Measurements from ENCODE around the gene BSN.

The BSN gene

GRCh38 chr3:49610666-49611280 lies 56.5 kb downstream of the BSN start:
- Histone ChIP-seq H3K4me3 (no peak overlapping the region), H3K4me1 (no peaks in the 10 kb centered on the region)

GRCh38 chr3:49611291-49611690 lies 57.0 kb downstream of the BSN start:
- Histone ChIP-seq H3K36me3 (no peaks in the 10 kb centered on the region), H3K9me3 (no peaks in the 10 kb centered on the region), H3K27me3 (no peaks in the 10 kb centered on the region), H3K27ac (no peak overlapping the region), H3K4me3 (no peak overlapping the region), H3K4me1 (no peaks in the 10 kb centered on the region)
- intact Hi-C loops (cut with DNase I; ENCODE audit: low total_unique reads), result no loop called here
- peak in 1 of 2 donors; percentile 19 for DNase-seq
- TF ChIP-seq CTCF (IDR thresholded peaks at IDR 0.05), result no peak

More at GRCh38 chr3:49610666-49611280, 56.5 kb downstream of the BSN start:
- TF ChIP-seq CTCF (IDR thresholded peaks at IDR 0.05), result no peak
- Histone ChIP-seq H3K36me3 (no peaks in the 10 kb centered on the region), H3K27me3 (no peaks in the 10 kb centered on the region), H3K9me3 (no peaks in the 10 kb centered on the region), H3K27ac (no peak overlapping the region)
- intact Hi-C loops (cut with DNase I; ENCODE audit: low total_unique reads), result no loop called here
- DNase-seq, result peak in 1 of 2 donors; percentile 20

GRCh38 chr3:49611719-49612118 lies 57.4 kb downstream of the BSN start:
- H3K4me3 ChIP-seq, result no peak overlapping the region
- H3K36me3 ChIP-seq, result no peaks in the 10 kb centered on the region
- H3K27me3 ChIP-seq, result no peaks in the 10 kb centered on the region
- no peak for TF ChIP-seq CTCF (IDR thresholded peaks at IDR 0.05)
- intact Hi-C loops (cut with DNase I; ENCODE audit: low total_unique reads), result no loop called here
- no peak overlapping the region for H3K27ac ChIP-seq
- peak in 1 of 2 donors; percentile 21 for DNase-seq
- H3K4me1 ChIP-seq, result no peaks in the 10 kb centered on the region
- H3K9me3 ChIP-seq, result no peaks in the 10 kb centered on the region

GRCh38 chr3:49614936-49615335 lies 60.7 kb downstream of the BSN start:
- intact Hi-C loops (cut with DNase I; ENCODE audit: low total_unique reads), result no loop called here
- no peak overlapping the region for H3K27ac ChIP-seq

GRCh38 chr3:49616061-49616460 lies 61.8 kb downstream of the BSN start:
- intact Hi-C loops (cut with DNase I; ENCODE audit: low total_unique reads), result no loop called here
- DNase-seq, result peak in 1 of 2 donors; percentile 21
- no peaks in the 10 kb centered on the region for H3K36me3 ChIP-seq
- no peaks in the 10 kb centered on the region for H3K4me1 ChIP-seq
- H3K27me3 ChIP-seq, result no peaks in the 10 kb centered on the region
- no peak overlapping the region for H3K4me3 ChIP-seq
- H3K9me3 ChIP-seq, result no peaks in the 10 kb centered on the region
- no peak overlapping the region for H3K27ac ChIP-seq
- TF ChIP-seq CTCF (IDR thresholded peaks at IDR 0.05), result no peak

More at GRCh38 chr3:49614936-49615335, 60.7 kb downstream of the BSN start:
- H3K4me3 ChIP-seq, result no peak overlapping the region
- peak in 1 of 2 donors; percentile 17 for DNase-seq
- no peaks in the 10 kb centered on the region for H3K27me3 ChIP-seq
- no peaks in the 10 kb centered on the region for H3K4me1 ChIP-seq
- no peak for TF ChIP-seq CTCF (IDR thresholded peaks at IDR 0.05)
- H3K36me3 ChIP-seq, result no peaks in the 10 kb centered on the region
- H3K9me3 ChIP-seq, result no peaks in the 10 kb centered on the region

Measured in tibial artery (tissue), 4 donors.